SU-DHL-6 (cell line): ENCODE data around the gene PKD1.

Experiments
- H2AFZ ChIP-seq: fragments of 200-600 bp; sonication (generic); 2 replicates; pipeline ENCODE4 v1.6.1; 2014; ENCODE audit warnings: low read depth, mild to moderate bottlenecking, moderate library complexity, mixed read lengths, antibody characterized with exemption, low read length; ENCODE audit not compliant: severe bottlenecking
- H3F3A ChIP-seq: fragments of 200-600 bp; shearing (Covaris generic); 2 replicates; pipeline ENCODE4 v1.6.0; 2016; ENCODE audit warnings: antibody characterized with exemption, mild to moderate bottlenecking; ENCODE audit not compliant: insufficient read depth
- H3K27ac ChIP-seq: fragments of 200-600 bp; sonication (generic); 2 replicates; pipeline ENCODE4 v1.5.1; 2016; ENCODE audit warnings: low read depth, mild to moderate bottlenecking, low read length, moderate library complexity, mixed read lengths
- H3K27me3 ChIP-seq: fragments of 200-600 bp; sonication (generic), shearing (Covaris generic); 2 replicates; pipeline ENCODE4 v1.6.0; 2014; ENCODE audit warnings: mild to moderate bottlenecking, low read length
- H3K36me3 ChIP-seq: fragments of 200-600 bp; sonication (generic); 2 replicates; pipeline ENCODE4 v1.6.1; 2014; ENCODE audit warnings: mild to moderate bottlenecking, low read length, mixed read lengths
- H3K4me2 ChIP-seq: fragments of 300-600, 200-600 bp; shearing (Covaris generic), sonication (generic); 2 replicates; pipeline ENCODE4 v1.6.0; 2014; ENCODE audit warnings: low read length, low read depth, mild to moderate bottlenecking; ENCODE audit not compliant: poor library complexity, severe bottlenecking
- H3K4me3 ChIP-seq: fragments of 200-600 bp; sonication (generic); 2 replicates; pipeline ENCODE4 v1.5.1; 2014; ENCODE audit warnings: antibody characterized with exemption, low read length, mild to moderate bottlenecking, mixed read lengths; ENCODE audit not compliant: insufficient read depth, poor library complexity, severe bottlenecking
- H3K79me2 ChIP-seq: fragments of 200-600 bp; sonication (generic); 2 replicates; pipeline ENCODE4 v1.6.1; 2014; ENCODE audit warnings: mild to moderate bottlenecking, low read length, moderate library complexity; ENCODE audit not compliant: insufficient read depth
- H3K9ac ChIP-seq: fragments of 200-600 bp; sonication (generic); 2 replicates; pipeline ENCODE4 v1.7.0; 2014; ENCODE audit warnings: mild to moderate bottlenecking, low read length
- H3K9me2 ChIP-seq: fragments of 200-600 bp; sonication (generic); replicated peaks from 2 replicates; pipeline ENCODE4 v1.6.1; 2014; ENCODE audit warnings: low read length; ENCODE audit not compliant: insufficient read depth
- H3K9me3 ChIP-seq: fragments of 200-600 bp; sonication (generic); 2 replicates; pipeline ENCODE4 v1.6.1; 2014; ENCODE audit warnings: low read length, mixed read lengths; ENCODE audit not compliant: insufficient read depth
- H4K20me1 ChIP-seq: fragments of 200-600 bp; sonication (generic); 2 replicates; pipeline ENCODE4 v1.6.1; 2014; ENCODE audit warnings: low read depth, mild to moderate bottlenecking, antibody characterized with exemption, low read length, moderate library complexity, mixed read lengths
- EZH2phosphoT487 ChIP-seq: fragments of 200-600 bp; sonication (generic), shearing (Covaris generic); conservative IDR thresholded peaks from 2 replicates; pipeline ENCODE4 v1.6.1; 2018; ENCODE audit warnings: mild to moderate bottlenecking, antibody characterized with exemption, low read length, moderate library complexity, mixed read lengths
- TF ChIP-seq, protein P1 (sequence below): fragments of 200-600 bp; sonication (generic); IDR thresholded peaks from one replicate; pipeline ENCODE4 v1.5.1; 2017; ENCODE audit warnings: antibody characterized with exemption, mild to moderate bottlenecking, low read length, moderate library complexity; ENCODE audit not compliant: insufficient read depth, poor library complexity, severe bottlenecking

The PKD1 gene

DNA sequence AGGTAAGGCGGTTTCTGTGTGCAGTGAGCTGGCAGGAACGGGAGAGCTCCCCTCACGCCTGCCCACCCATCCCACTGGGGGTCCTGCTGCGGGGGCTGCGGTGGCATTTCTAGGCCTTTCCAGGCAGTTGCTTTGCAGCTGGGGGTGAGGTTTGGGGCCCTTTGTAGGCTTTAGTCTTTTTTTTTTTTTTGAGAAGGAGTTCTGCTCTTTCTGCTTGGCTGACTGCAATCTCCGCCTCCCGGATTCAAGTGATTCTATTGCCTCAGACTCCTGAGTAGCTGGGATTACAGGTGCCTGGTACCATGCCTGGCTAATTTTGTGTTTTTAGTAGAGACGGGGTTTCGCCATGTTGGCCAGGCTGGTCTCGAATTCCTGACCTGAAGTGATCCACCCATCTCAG lies 76.8 kb downstream of the PKD1 start:
- no peaks in the 10 kb centered on the region for H3K9me3 ChIP-seq
- H3F3A ChIP-seq: no peaks in the 10 kb centered on the region
- H2AFZ ChIP-seq: no peak overlapping the region
- no peak overlapping the region for H3K4me3 ChIP-seq
- no peak overlapping the region for H3K9ac ChIP-seq
- no peaks in the 10 kb centered on the region for H3K9me2 ChIP-seq
- no peak overlapping the region for H3K27ac ChIP-seq
- TF ChIP-seq EZH2phosphoT487: no peak
- H3K36me3 ChIP-seq: no peaks in the 10 kb centered on the region
- H4K20me1 ChIP-seq: no peaks in the 10 kb centered on the region
- no peaks in the 10 kb centered on the region for H3K27me3 ChIP-seq
- H3K79me2 ChIP-seq: no peaks in the 10 kb centered on the region
- no peak overlapping the region for H3K4me2 ChIP-seq

GRCh38 chr16:2058420-2058819 lies 77.3 kb downstream of the PKD1 start:
- no peaks in the 10 kb centered on the region for H3K9me3 ChIP-seq
- TF ChIP-seq, protein P1, sequence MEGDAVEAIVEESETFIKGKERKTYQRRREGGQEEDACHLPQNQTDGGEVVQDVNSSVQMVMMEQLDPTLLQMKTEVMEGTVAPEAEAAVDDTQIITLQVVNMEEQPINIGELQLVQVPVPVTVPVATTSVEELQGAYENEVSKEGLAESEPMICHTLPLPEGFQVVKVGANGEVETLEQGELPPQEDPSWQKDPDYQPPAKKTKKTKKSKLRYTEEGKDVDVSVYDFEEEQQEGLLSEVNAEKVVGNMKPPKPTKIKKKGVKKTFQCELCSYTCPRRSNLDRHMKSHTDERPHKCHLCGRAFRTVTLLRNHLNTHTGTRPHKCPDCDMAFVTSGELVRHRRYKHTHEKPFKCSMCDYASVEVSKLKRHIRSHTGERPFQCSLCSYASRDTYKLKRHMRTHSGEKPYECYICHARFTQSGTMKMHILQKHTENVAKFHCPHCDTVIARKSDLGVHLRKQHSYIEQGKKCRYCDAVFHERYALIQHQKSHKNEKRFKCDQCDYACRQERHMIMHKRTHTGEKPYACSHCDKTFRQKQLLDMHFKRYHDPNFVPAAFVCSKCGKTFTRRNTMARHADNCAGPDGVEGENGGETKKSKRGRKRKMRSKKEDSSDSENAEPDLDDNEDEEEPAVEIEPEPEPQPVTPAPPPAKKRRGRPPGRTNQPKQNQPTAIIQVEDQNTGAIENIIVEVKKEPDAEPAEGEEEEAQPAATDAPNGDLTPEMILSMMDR: no peak
- TF ChIP-seq EZH2phosphoT487: no peak
- H3K27ac ChIP-seq: no peak overlapping the region
- no peaks in the 10 kb centered on the region for H3K36me3 ChIP-seq
- no peak overlapping the region for H3K4me3 ChIP-seq
- no peaks in the 10 kb centered on the region for H4K20me1 ChIP-seq
- no peak overlapping the region for H3K4me2 ChIP-seq
- H3K27me3 ChIP-seq: no peaks in the 10 kb centered on the region
- H3K9me2 ChIP-seq: no peaks in the 10 kb centered on the region
- no peak overlapping the region for H2AFZ ChIP-seq
- H3F3A ChIP-seq: no peaks in the 10 kb centered on the region
- H3K9ac ChIP-seq: no peak overlapping the region
- no peaks in the 10 kb centered on the region for H3K79me2 ChIP-seq

- Histone ChIP-seq H3K9me2 (no peaks in the 10 kb centered on the region), H3K27me3 (no peaks in the 10 kb centered on the region), H4K20me1 (no peaks in the 10 kb centered on the region), H3K4me2 (no peak overlapping the region), H3K9me3 (no peaks in the 10 kb centered on the region), H3K79me2 (no peaks in the 10 kb centered on the region), H3F3A (no peaks in the 10 kb centered on the region), H3K9ac (no peak overlapping the region), H3K27ac (no peak overlapping the region), H3K36me3 (no peaks in the 10 kb centered on the region), H2AFZ (no peak overlapping the region), H3K4me3 (no peak overlapping the region)
- TF ChIP-seq EZH2phosphoT487: no peak
- TF ChIP-seq, protein P1: no peak
Measured at GRCh38 chr16:2057438-2057837, 78.3 kb downstream of the PKD1 start.

- no peak overlapping the region for H3K4me3 ChIP-seq
- no peaks in the 10 kb centered on the region for H3K9me2 ChIP-seq
- no peaks in the 10 kb centered on the region for H3K36me3 ChIP-seq
- no peaks in the 10 kb centered on the region for H4K20me1 ChIP-seq
- H3K27me3 ChIP-seq: no peaks in the 10 kb centered on the region
- H2AFZ ChIP-seq: no peak overlapping the region
- no peaks in the 10 kb centered on the region for H3F3A ChIP-seq
- H3K9ac ChIP-seq: no peak overlapping the region
- no peak overlapping the region for H3K27ac ChIP-seq
- no peaks in the 10 kb centered on the region for H3K79me2 ChIP-seq
- TF ChIP-seq EZH2phosphoT487: no peak
- TF ChIP-seq, protein P1: no peak
- H3K9me3 ChIP-seq: no peaks in the 10 kb centered on the region
- no peak overlapping the region for H3K4me2 ChIP-seq
Measured at GRCh38 chr16:2056681-2057407, 78.9 kb downstream of the PKD1 start.
